ENCODE measurements around the gene KIFBP. TPM values are rescaled to one million over a fixed set of nuclear protein-coding genes. Genes with fewer than 3 reads are reported as not detected.

Gene KIFBP
- total RNA-seq, 3 donors from 2014 or later (not counting 1 experiment from before 2014, with no cell fraction given), result 3.5 to 4.4 (median 4.0) TPM

- peaks cover 6% of the 10 kb centered on the region for H3K36me3 Mint-ChIP-seq
- no peaks in the 10 kb centered on the region for H3K27me3 Mint-ChIP-seq (ENCODE audit: low read depth in 2 of 2)
- Histone ChIP-seq H3K4me1 (ENCODE audit: control insufficient read depth, insufficient read depth, low read length) (peaks cover 25% of the 10 kb centered on the region), H3K27ac (ENCODE audit: low read length) (no peak overlapping the region), H3K4me3 (ENCODE audit: low read length) (no peak overlapping the region), H3K36me3 (ENCODE audit: control insufficient read depth, insufficient read depth, low read length) (peaks cover 5% of the 10 kb centered on the region), H3K9me3 (ENCODE audit: control insufficient read depth, insufficient read depth, low read length) (no peaks in the 10 kb centered on the region), H3K27me3 (ENCODE audit: control insufficient read depth, insufficient read depth, low read length) (no peaks in the 10 kb centered on the region)
- WGBS (ENCODE audit: insufficient coverage), result 95% methylated on average over 10 of the region's 12 CpGs
- H3K4me1 Mint-ChIP-seq, result peaks cover 28 to 34% of the 10 kb centered on the region in 2 donors
- intact Hi-C loops (cut with micrococcal nuclease), result loop anchor here (1.0 to 5.0 kb wide), 4 partner anchors 54 to 452 kb away; partner anchors contain the start of gene DDX50
- no peak for ATAC-seq
- TF ChIP-seq, protein P1, sequence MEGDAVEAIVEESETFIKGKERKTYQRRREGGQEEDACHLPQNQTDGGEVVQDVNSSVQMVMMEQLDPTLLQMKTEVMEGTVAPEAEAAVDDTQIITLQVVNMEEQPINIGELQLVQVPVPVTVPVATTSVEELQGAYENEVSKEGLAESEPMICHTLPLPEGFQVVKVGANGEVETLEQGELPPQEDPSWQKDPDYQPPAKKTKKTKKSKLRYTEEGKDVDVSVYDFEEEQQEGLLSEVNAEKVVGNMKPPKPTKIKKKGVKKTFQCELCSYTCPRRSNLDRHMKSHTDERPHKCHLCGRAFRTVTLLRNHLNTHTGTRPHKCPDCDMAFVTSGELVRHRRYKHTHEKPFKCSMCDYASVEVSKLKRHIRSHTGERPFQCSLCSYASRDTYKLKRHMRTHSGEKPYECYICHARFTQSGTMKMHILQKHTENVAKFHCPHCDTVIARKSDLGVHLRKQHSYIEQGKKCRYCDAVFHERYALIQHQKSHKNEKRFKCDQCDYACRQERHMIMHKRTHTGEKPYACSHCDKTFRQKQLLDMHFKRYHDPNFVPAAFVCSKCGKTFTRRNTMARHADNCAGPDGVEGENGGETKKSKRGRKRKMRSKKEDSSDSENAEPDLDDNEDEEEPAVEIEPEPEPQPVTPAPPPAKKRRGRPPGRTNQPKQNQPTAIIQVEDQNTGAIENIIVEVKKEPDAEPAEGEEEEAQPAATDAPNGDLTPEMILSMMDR (IDR thresholded peaks at IDR 0.05), result no peak
- DNase-seq, result no peak
- H3K27ac Mint-ChIP-seq, result peak overlapping the region; percentile 99
- no peaks in the 10 kb centered on the region for H3K9me3 Mint-ChIP-seq
- H3K4me3 Mint-ChIP-seq, result peak overlapping the region; percentile 59
These were observed 33.7 kb upstream of the KIFBP start for GRCh38 chr10:68954904-68955303.

GRCh38 chr10:68955355-68955831 is 33.2 kb upstream of the KIFBP start:
- ATAC-seq (peak; percentile 0 to 5 (median 5)), DNase-seq (no peak)
- WGBS (ENCODE audit: insufficient coverage), result 4% methylated on average over 16 of the region's 16 CpGs
- H3K9me3 Mint-ChIP-seq, result no peaks in the 10 kb centered on the region
- TF ChIP-seq, protein P1 (IDR thresholded peaks at IDR 0.05), result no peak
- intact Hi-C loops (cut with micrococcal nuclease), result loop anchor here (1.0 to 5.0 kb wide), 4 partner anchors 54 to 452 kb away; partner anchors contain the start of gene DDX50
- H3K9me3 ChIP-seq (ENCODE audit: control insufficient read depth, insufficient read depth, low read length), result no peaks in the 10 kb centered on the region
- peak overlapping the region; percentile 72 for H3K4me3 ChIP-seq (ENCODE audit: low read length)
- peaks cover 9% of the 10 kb centered on the region for H3K36me3 Mint-ChIP-seq
- H3K4me3 Mint-ChIP-seq, result peak overlapping the region; percentile 99
- H3K4me1 Mint-ChIP-seq, result peaks cover 31 to 38% of the 10 kb centered on the region in 2 donors
- H3K27ac Mint-ChIP-seq, result peak overlapping the region; percentile 99
- no peaks in the 10 kb centered on the region for H3K27me3 Mint-ChIP-seq (ENCODE audit: low read depth in 2 of 2)
- peak overlapping the region; percentile 86 for H3K27ac ChIP-seq (ENCODE audit: low read length)
- H3K36me3 ChIP-seq (ENCODE audit: control insufficient read depth, insufficient read depth, low read length), result peaks cover 9% of the 10 kb centered on the region
- H3K4me1 ChIP-seq (ENCODE audit: control insufficient read depth, insufficient read depth, low read length), result peaks cover 25% of the 10 kb centered on the region
- no peaks in the 10 kb centered on the region for H3K27me3 ChIP-seq (ENCODE audit: control insufficient read depth, insufficient read depth, low read length)

GRCh38 chr10:68955832-68956532 is 32.6 kb upstream of the KIFBP start, which contains the start of gene DDX21:
DDX21 (plus strand) TSS chr10:68956170; CDS start chr10:68956226, 56 bp downstream.
- under 1% methylated on average over 53 of the region's 53 CpGs for WGBS (ENCODE audit: insufficient coverage)

More at GRCh38 chr10:68955832-68956532, 32.6 kb upstream of the KIFBP start, which contains the start of gene DDX21:
- Histone ChIP-seq H3K27ac (ENCODE audit: low read length) (peak within 1 kb of the TSS; percentile 86), H3K9me3 (ENCODE audit: control insufficient read depth, insufficient read depth, low read length) (no peaks in the 10 kb centered on the region), H3K4me3 (ENCODE audit: low read length) (peak within 1 kb of the TSS; percentile 72), H3K27me3 (ENCODE audit: control insufficient read depth, insufficient read depth, low read length) (no peaks in the 10 kb centered on the region), H3K36me3 (ENCODE audit: control insufficient read depth, insufficient read depth, low read length) (peaks cover 13% of the 10 kb centered on the region), H3K4me1 (ENCODE audit: control insufficient read depth, insufficient read depth, low read length) (peaks cover 25% of the 10 kb centered on the region)
- Mint-ChIP-seq H3K9me3 (no peaks in the 10 kb centered on the region), H3K4me3 (peak within 1 kb of the TSS; percentile 99), H3K36me3 (peaks cover 9% of the 10 kb centered on the region), H3K4me1 (peaks cover 31 to 38% of the 10 kb centered on the region in 2 donors), H3K27ac (peak within 1 kb of the TSS; percentile 99), H3K27me3 (ENCODE audit: low read depth in 2 of 2) (no peaks in the 10 kb centered on the region)
- TF ChIP-seq, protein P1 (IDR thresholded peaks at IDR 0.05), result peak; percentile 77
- ATAC-seq (peak; percentile 84 to 93 (median 87)), DNase-seq (peak; percentile 81 to 94)
- intact Hi-C loops (cut with micrococcal nuclease), result loop anchor here (1.0 to 5.0 kb wide), 5 partner anchors 55 to 451 kb away; partner anchors contain the start of gene DDX50
